Upper lobe of left lung (tissue), 6 donors: Measurements from ENCODE around the gene MDC1. TPM values are rescaled to one million over a fixed set of nuclear protein-coding genes. Genes with fewer than 3 reads are reported as not detected.
"Not testable (repeated sequence)": the region's sequence is repeated elsewhere in the genome, so short reads cannot be mapped to it uniquely, and the experiment has no call there.

ENCODE experiments used
- ATAC-seq, 2 donors: fragments of 200-7000 bp; cut with Tn5 transposase; one replicate each; pipeline ENCODE4 v1.9.1; 2022; ENCODE audit warnings: mild to moderate bottlenecking in 2 of 2, moderate library complexity in 2 of 2; ENCODE audit not compliant: low FRiP score in 2 of 2
- DNase-seq, 2 donors: peaks; one replicate each; pipeline ENCODE4 v3.0.0-alpha.2; 2019 to 2020
- H3K27ac ChIP-seq, 4 donors: fragments of 200-600 bp; sonication (generic); one replicate each; pipeline ENCODE4 v1.5.1; 2016 to 2019
- H3K27me3 ChIP-seq, 4 donors: fragments of 200-600 bp; sonication (generic); one replicate each; pipeline ENCODE4 v1.5.1; 2017 to 2019
- H3K36me3 ChIP-seq, 4 donors: fragments of 200-600 bp; sonication (generic); one replicate each; pipeline ENCODE4 v1.5.1; 2016 to 2019
- H3K4me1 ChIP-seq, 4 donors: fragments of 200-600 bp; sonication (generic); one replicate each; pipeline ENCODE4 v1.5.1; 2018 to 2019
- H3K4me3 ChIP-seq, 4 donors: fragments of 200-600 bp; sonication (generic); one replicate each; pipeline ENCODE4 v1.5.1; 2017 to 2019; ENCODE audit warnings: mild to moderate bottlenecking in 2 of 4, moderate library complexity in 1 of 4
- H3K9me3 ChIP-seq, 4 donors: fragments of 200-600 bp; sonication (generic); one replicate each; pipeline ENCODE4 v1.5.1; 2018 to 2019
- CTCF ChIP-seq, 6 experiments: fragments of 450-650 bp in 4 of 6; fragments of 200-600 bp in 2 of 6; sonication (generic) in 2 of 6; IDR thresholded peaks; one replicate each; pipeline ENCODE4 v1.5.1; 2016 to 2019; ENCODE audit warnings: antibody characterized with exemption in 6 of 6
- EP300 ChIP-seq, 4 donors: sonication (generic); formaldehyde crosslinking; IDR thresholded peaks; one replicate each; pipeline ENCODE4 v1.5.1; 2017; ENCODE audit warnings: antibody characterized with exemption in 4 of 4, control low read depth in 2 of 4
- POLR2A ChIP-seq, 4 donors: fragments of 450-650 bp; IDR thresholded peaks; one replicate each; pipeline ENCODE4 v1.5.1; 2016 to 2017; ENCODE audit warnings: antibody characterized with exemption in 4 of 4, mild to moderate bottlenecking in 2 of 4
- POLR2AphosphoS5 ChIP-seq, 2 donors: sonication (generic); formaldehyde crosslinking; IDR thresholded peaks; one replicate each; pipeline ENCODE4 v1.5.1; 2017; ENCODE audit warnings: antibody characterized with exemption in 2 of 2
- whole genome bisulfite sequencing, 2 donors: methylation state at CpG; one replicate each; pipeline ENCODE4 v1.1.5; 2017 to 2018; 5-methylcytosine and 5-hydroxymethylcytosine counted together
- total RNA-seq, 6 donors: library from RNA; depleted of rRNA in 4 of 6; stranded (reverse); fragments of >200 nt in 4 of 6; gene quantifications; one replicate each; pipeline versions ENCODE4 v1.1.0 to v1.2.1, GENCODE V29; 2016 to 2021
- donor health status: DM: no; HTN: no; CAD: no; lungs with moderate emphysema.
- donor health status: DM: no; HTN: yes; CAD: no; lungs with severe emphysema.

The MDC1 gene
- total RNA-seq, 6 donors from 2014 or later: 13.5 to 33.5 (median 24.2) TPM

DNA sequence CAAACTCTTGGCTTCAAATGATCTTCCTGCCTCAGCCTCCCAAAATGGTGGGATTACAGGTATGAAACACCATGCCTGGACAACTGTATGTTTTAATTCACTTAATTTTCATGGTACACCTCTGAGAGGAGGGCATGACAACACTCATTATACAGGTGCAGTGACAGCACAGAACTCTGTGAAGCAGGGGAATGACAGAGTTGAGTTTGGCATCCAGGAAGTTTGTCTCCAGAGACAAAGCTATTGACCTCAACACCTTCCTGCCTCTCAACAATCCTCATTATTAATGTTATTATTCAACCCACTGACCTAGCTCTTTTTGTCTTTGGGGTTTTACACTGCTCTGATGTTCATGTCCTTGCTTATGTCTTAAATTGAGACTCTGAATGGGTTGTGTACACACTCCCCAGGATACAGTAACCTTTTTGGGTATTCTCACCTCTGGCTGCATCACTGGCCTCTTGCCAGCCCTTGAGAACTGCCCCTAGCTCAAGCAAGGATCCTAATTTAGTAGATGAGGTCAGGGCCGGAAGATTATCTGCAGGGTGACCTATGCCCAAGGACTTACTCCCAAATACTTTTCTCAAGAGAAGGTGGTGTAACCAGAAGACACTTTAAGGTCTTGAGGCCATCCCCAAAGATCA lies 40.3 kb upstream of the MDC1 start:
- DNase-seq: no peak
- 79 to 82% methylated on average over 1 of the region's 1 CpG for WGBS, 2 donors
- no peak overlapping the region for H3K27ac ChIP-seq
- peaks cover 4 to 34% (median 9%) of the 10 kb centered on the region in 4 donors for H3K4me1 ChIP-seq
- no peaks in the 10 kb centered on the region for H3K36me3 ChIP-seq
- no peaks in the 10 kb centered on the region for H3K27me3 ChIP-seq
- ATAC-seq: no peak
- no peak for TF ChIP-seq POLR2AphosphoS5 (IDR thresholded peaks at IDR 0.05)
- TF ChIP-seq POLR2A (IDR thresholded peaks at IDR 0.05): no peak
- no peak for TF ChIP-seq EP300 (IDR thresholded peaks at IDR 0.05)
- no peak for TF ChIP-seq CTCF (IDR thresholded peaks at IDR 0.05)
- no peaks in the 10 kb centered on the region for H3K9me3 ChIP-seq
- H3K4me3 ChIP-seq: no peak overlapping the region

- WGBS, 2 donors: 91 to 97% methylated on average over 7 of the region's 7 CpGs
- H3K27ac ChIP-seq, H3K27me3 ChIP-seq, H3K36me3 ChIP-seq, ATAC-seq, DNase-seq, H3K9me3 ChIP-seq, H3K4me3 ChIP-seq: not testable (repeated sequence)
- H3K4me1 ChIP-seq: peaks cover 9 to 43% (median 17%) of the 10 kb centered on the region in 4 donors
Measured at GRCh38 chr6:30756405-30757003, 39.4 kb upstream of the MDC1 start.

DNA sequence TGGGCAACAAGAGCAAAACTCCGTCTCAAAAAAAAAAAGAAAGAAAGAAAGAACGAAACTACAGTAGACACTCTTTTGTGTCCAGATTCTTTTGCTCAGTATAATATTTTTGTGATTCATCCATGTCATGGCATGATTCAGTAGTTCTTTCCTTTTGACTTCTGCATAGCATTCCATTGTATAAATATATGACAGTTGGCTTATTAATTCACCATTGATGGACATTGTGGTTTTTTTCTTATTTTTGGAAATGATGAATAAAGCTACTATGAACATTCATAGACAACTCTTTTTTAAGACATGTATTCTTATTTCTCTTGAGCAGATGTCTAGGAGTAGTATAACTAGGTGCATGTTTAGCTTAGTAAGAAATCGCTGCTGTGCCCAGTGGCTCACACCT lies 37.5 kb upstream of the MDC1 start:
- H3K4me3 ChIP-seq: no peak overlapping the region

GRCh38 chr6:30752157-30752927 lies 35.3 kb upstream of the MDC1 start:
- H3K27ac ChIP-seq: peak overlapping the region; percentile 72 to 87 (median 79)
- DNase-seq: peak; percentile 88 to 89
- H3K4me1 ChIP-seq: peaks cover 23 to 51% (median 38%) of the 10 kb centered on the region in 4 donors
- peak; percentile 92 to 95 for ATAC-seq
- no peaks in the 10 kb centered on the region for H3K36me3 ChIP-seq
- 39 to 65% methylated on average over 11 to 12 of the region's 12 CpGs for WGBS, 2 donors
- no peak overlapping the region for H3K4me3 ChIP-seq
- no peaks in the 10 kb centered on the region for H3K9me3 ChIP-seq
- TF ChIP-seq EP300 (IDR thresholded peaks at IDR 0.05): peak in 2 of 4 donors; percentile 73
- TF ChIP-seq POLR2A (IDR thresholded peaks at IDR 0.05): peak in 1 of 4 donors; percentile 36
- TF ChIP-seq POLR2AphosphoS5 (IDR thresholded peaks at IDR 0.05): peak; percentile 71 to 74
- peak in 1 of 6 experiments; percentile 21 for TF ChIP-seq CTCF (IDR thresholded peaks at IDR 0.05)
- H3K27me3 ChIP-seq: no peaks in the 10 kb centered on the region

More for the DNA sequence above, 37.5 kb upstream of the MDC1 start:
- no peaks in the 10 kb centered on the region for H3K36me3 ChIP-seq
- no peak for ATAC-seq
- no peak overlapping the region for H3K27ac ChIP-seq
- H3K9me3 ChIP-seq: no peaks in the 10 kb centered on the region
- no peak for TF ChIP-seq CTCF (IDR thresholded peaks at IDR 0.05)
- no peak for TF ChIP-seq EP300 (IDR thresholded peaks at IDR 0.05)
- no peak for TF ChIP-seq POLR2AphosphoS5 (IDR thresholded peaks at IDR 0.05)
- no peak for TF ChIP-seq POLR2A (IDR thresholded peaks at IDR 0.05)
- WGBS, 2 donors: 93 to 98% methylated on average over 3 of the region's 3 CpGs
- peaks cover 9 to 36% (median 20%) of the 10 kb centered on the region in 4 donors for H3K4me1 ChIP-seq
- no peak for DNase-seq
- H3K27me3 ChIP-seq: no peaks in the 10 kb centered on the region

DNA sequence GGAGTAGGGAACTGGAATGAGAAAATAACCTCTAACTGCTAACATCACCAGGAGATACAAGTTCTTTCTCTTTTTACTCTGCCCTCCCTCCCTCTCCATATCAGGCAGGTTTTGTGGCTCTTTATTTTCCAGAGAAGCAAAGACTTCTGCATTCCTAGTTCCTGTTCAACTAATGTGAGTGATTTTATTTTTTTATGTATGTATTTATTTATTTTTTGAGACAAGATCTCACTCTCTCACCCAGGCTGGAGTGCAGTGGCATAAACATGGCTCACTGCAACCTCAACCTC lies 33.2 kb upstream of the MDC1 start:
- H3K27ac ChIP-seq: peak overlapping the region in 2 of 4 donors; percentile 2 to 22
- TF ChIP-seq POLR2A (IDR thresholded peaks at IDR 0.05): no peak
- no peak for TF ChIP-seq EP300 (IDR thresholded peaks at IDR 0.05)
- no peak for TF ChIP-seq POLR2AphosphoS5 (IDR thresholded peaks at IDR 0.05)
- no peak for TF ChIP-seq CTCF (IDR thresholded peaks at IDR 0.05)
- no peaks in the 10 kb centered on the region for H3K27me3 ChIP-seq

More for the DNA sequence above, 33.2 kb upstream of the MDC1 start:
- H3K36me3 ChIP-seq: no peaks in the 10 kb centered on the region
- H3K9me3 ChIP-seq: no peaks in the 10 kb centered on the region
- DNase-seq (no peak), ATAC-seq (no peak)
- H3K4me3 ChIP-seq: no peak overlapping the region
- H3K4me1 ChIP-seq: peaks cover 23 to 43% (median 41%) of the 10 kb centered on the region in 4 donors
